K562 (cell line): ENCODE data around the gene ROBO1. TPM values are rescaled to one million over a fixed set of nuclear protein-coding genes. Genes with fewer than 3 reads are reported as not detected.

ENCODE experiments used
- ATAC-seq: fragments of 200-7000 bp; cut with Tn5 transposase; 3 replicates; pipeline ENCODE4 v1.9.1; 2020; ENCODE audit warnings: moderate library complexity
- BruUV-seq: library from RNA; stranded (reverse); fragments of 400-500 nt; replicated peaks from 2 replicates; lab custom pipeline; 2021; lab: Mats Ljungman, UMichigan
- CTCF ChIA-PET: fragments of 300-600 bp; formaldehyde crosslinking; extraction: SDS; loops from one replicate; lab custom pipeline; 2021; ENCODE audit warnings: low intra/inter-chr PET ratio; lab: Yijun Ruan, JAX
- POLR2A ChIA-PET: fragments of 300-600, 350-650 bp; sonication (Branson Sonifier 250); formaldehyde crosslinking; extraction: SDS; loops from one replicate; lab custom pipeline; 2021; ENCODE audit warnings: antibody characterized with exemption, inconsistent platforms; lab: Yijun Ruan, JAX
- DNase-seq, 4 experiments: peaks; one replicate each; pipeline versions ENCODE4 v3.0.0 to v3.0.0-alpha.2; 2011 to 2018; ENCODE audit warnings: low spot score in 3 of 4, mixed read lengths in 3 of 4; ENCODE audit errors: extremely low read depth in 1 of 4
- FAIRE-seq: peaks from 2 replicates; lab custom pipeline; 2011; peaks lifted over from hg19 to GRCh38; lab: Jason Lieb, UNC
- H2AFZ ChIP-seq: 2 replicates; pipeline ENCODE4 v1.6.0; 2011; ENCODE audit warnings: low read depth, low read length, control low read depth, inconsistent platforms
- H3K27ac ChIP-seq: fragments of 200-600 bp; 3 replicates; pipeline ENCODE4 v1.8.0; 2011; ENCODE audit warnings: low read depth, mild to moderate bottlenecking, control low read depth, inconsistent platforms, low read length, moderate library complexity, mixed read lengths; ENCODE audit errors: extremely low read depth
- H3K27me3 ChIP-seq, 2 experiments: fragments of 300-600 bp in 1 of 2; 2 replicates in 1 of 2; 3 replicates in 1 of 2; pipeline versions ENCODE4 v1.6.0 to v1.8.0; 2011; ENCODE audit warnings: inconsistent platforms in 2 of 2, low read length in 2 of 2, mild to moderate bottlenecking in 1 of 2, mixed read lengths in 1 of 2, moderate library complexity in 1 of 2; ENCODE audit not compliant: control insufficient read depth in 2 of 2, insufficient read depth in 2 of 2
- H3K36me3 ChIP-seq: fragments of 300-600 bp; 3 replicates; pipeline ENCODE4 v1.8.0; 2011; ENCODE audit warnings: mild to moderate bottlenecking, low read length, inconsistent platforms; ENCODE audit not compliant: control insufficient read depth, insufficient read depth
- H3K4me1 ChIP-seq, 2 experiments: fragments of 200-600 bp in 1 of 2; replicated peaks in 1 of 2; 2 replicates in 1 of 2; 3 replicates in 1 of 2; pipeline versions ENCODE4 v1.5.1 to v1.8.0; 2011; ENCODE audit warnings: inconsistent platforms in 2 of 2, low read length in 2 of 2, mild to moderate bottlenecking in 1 of 2, mixed read lengths in 1 of 2, moderate library complexity in 1 of 2; ENCODE audit not compliant: control insufficient read depth in 2 of 2, insufficient read depth in 2 of 2
- H3K4me2 ChIP-seq: 2 replicates; pipeline ENCODE4 v1.6.1; 2011; ENCODE audit warnings: low read length, control low read depth, inconsistent platforms, mixed read lengths; ENCODE audit not compliant: insufficient read depth
- H3K4me3 ChIP-seq: fragments of 200-600 bp; sonication (generic), shearing (Covaris generic); 2 replicates; pipeline ENCODE4 v1.5.1; 2016; ENCODE audit warnings: control low read depth, inconsistent platforms
- H3K79me2 ChIP-seq: fragments of 200-600 bp; 3 replicates; pipeline ENCODE4 v1.8.0; 2011; ENCODE audit warnings: low read length, inconsistent platforms; ENCODE audit not compliant: control insufficient read depth, insufficient read depth
- H3K9ac ChIP-seq, 2 experiments: 2 replicates each; pipeline versions ENCODE4 v1.6.0 to v1.6.1; 2011; ENCODE audit warnings: low read depth in 2 of 2, low read length in 2 of 2, control low read depth in 1 of 2, inconsistent platforms in 1 of 2, mild to moderate bottlenecking in 1 of 2, mixed read lengths in 1 of 2; ENCODE audit not compliant: insufficient read depth in 1 of 2
- H3K9me1 ChIP-seq: one replicate; pipeline ENCODE4 v1.6.0; 2011; ENCODE audit warnings: inconsistent platforms, mild to moderate bottlenecking, low read length, moderate library complexity; ENCODE audit not compliant: control insufficient read depth, insufficient read depth
- H3K9me3 ChIP-seq: replicated peaks from 2 replicates; pipeline ENCODE4 v1.5.1; 2011; ENCODE audit warnings: low read depth, low read length, inconsistent platforms; ENCODE audit not compliant: control insufficient read depth, insufficient read depth
- H4K20me1 ChIP-seq: replicated peaks from 2 replicates; pipeline ENCODE4 v1.6.1; 2011; ENCODE audit warnings: low read length, inconsistent platforms, mixed read lengths; ENCODE audit not compliant: control insufficient read depth, insufficient read depth
- CCNT2 ChIP-seq: IDR thresholded peaks from 2 replicates; pipeline ENCODE4 v1.6.1; 2011; ENCODE audit warnings: borderline replicate concordance, low read depth, mild to moderate bottlenecking, moderate library complexity, mixed read lengths, low read length; ENCODE audit not compliant: insufficient read length; ENCODE audit errors: extremely low read depth
- GATAD2A ChIP-seq: fragments of 450-650 bp; IDR thresholded peaks from 2 replicates; pipeline ENCODE4 v1.6.1; 2017
- MCM3 ChIP-seq: fragments of 450-650 bp; IDR thresholded peaks from 2 replicates; pipeline ENCODE4 v1.6.1; 2016
- POLR2AphosphoS5 ChIP-seq: IDR thresholded peaks from 2 replicates; pipeline ENCODE4 v1.6.1; 2011; ENCODE audit warnings: mild to moderate bottlenecking, low read depth, low read length, moderate library complexity; ENCODE audit not compliant: control insufficient read depth, insufficient read depth
- PTTG1 ChIP-seq: fragments of 450-650 bp; IDR thresholded peaks from 2 replicates; pipeline ENCODE4 v1.6.1; 2016; ENCODE audit warnings: low read depth, mild to moderate bottlenecking, missing genetic modification characterization, missing compliant biosample characterization
- SUPT5H ChIP-seq: fragments of 450-650 bp; IDR thresholded peaks from 2 replicates; pipeline ENCODE4 v1.6.1; 2016
- TBP ChIP-seq: optimal IDR thresholded peaks from 2 replicates; pipeline ENCODE3; 2011; ENCODE audit warnings: low read depth, low read length, improper control_type of control experiment
- ZBTB49 ChIP-seq: sonication (generic); formaldehyde crosslinking; IDR thresholded peaks from 2 replicates; pipeline ENCODE4 v1.8.0; 2022; ENCODE audit warnings: missing genetic modification reagents, mild to moderate bottlenecking, borderline replicate concordance
- ZMIZ1 ChIP-seq, 2 experiments: fragments of 150-350 bp in 1 of 2; IDR thresholded peaks; 2 replicates each; pipeline ENCODE4 v1.6.1; 2012 to 2016; ENCODE audit warnings: low read depth in 2 of 2, low read length in 2 of 2, mild to moderate bottlenecking in 1 of 2, moderate library complexity in 1 of 2
- WGBS: fragments of 100-300 bp; shearing (Covaris generic); methylation state at CpG from one replicate; pipeline ENCODE4 v1.1.6; 2016; ENCODE audit warnings: low coverage, mixed read lengths; ENCODE audit not compliant: insufficient coverage; ENCODE audit errors: missing lambda C conversion rate; 5-methylcytosine and 5-hydroxymethylcytosine counted together
- in situ Hi-C: fragments of 300-500 bp; cut with MboI; formaldehyde crosslinking; loops from 4 replicates; pipeline ENCODE4 v1.15.0; 2018; ENCODE audit warnings: inconsistent platforms, mixed read lengths
- intact Hi-C: fragments of 100-400 bp; cut with micrococcal nuclease; formaldehyde crosslinking; loops from 2 replicates; pipeline ENCODE4 v1.14.2; 2022
- polyA plus RNA-seq, 8 experiments: library from polyadenylated mRNA; depleted of rRNA in 4 of 8; stranded (reverse) in 5 of 8; unstranded in 3 of 8; fragments of >200 nt; fragmentation: Nextera tagmentation in 2 of 8; fragmentation: Illumina TruSeq in 1 of 8; extraction: Ambion mirVana in 2 of 8; extraction: Trizol in 1 of 8; gene quantifications; 2 replicates each; pipeline versions ENCODE4 v1.2.1 to v1.2.3, GENCODE V29; 2011 to 2014; ENCODE audit warnings: inconsistent platforms in 1 of 8, missing spikeins in 1 of 8
- total RNA-seq, 7 experiments: library from RNA; depleted of rRNA in 6 of 7; stranded (reverse); fragments of >200 nt in 6 of 7; fragmentation: Illumina TruSeq in 2 of 7; extraction: Trizol in 2 of 7; gene quantifications; 2 replicates each; pipeline versions ENCODE4 v1.2.1 to v1.2.3, GENCODE V29; 2011 to 2021; ENCODE audit warnings: low replicate concordance in 1 of 7

The ROBO1 gene
- total and polyA plus RNA-seq, 9 of the 15 experiments (the other 6 are each of a cell fraction or from before 2014, with no cell fraction given), result 0.01 to 0.53 (median 0.17) TPM; not detected in 5

DNA sequence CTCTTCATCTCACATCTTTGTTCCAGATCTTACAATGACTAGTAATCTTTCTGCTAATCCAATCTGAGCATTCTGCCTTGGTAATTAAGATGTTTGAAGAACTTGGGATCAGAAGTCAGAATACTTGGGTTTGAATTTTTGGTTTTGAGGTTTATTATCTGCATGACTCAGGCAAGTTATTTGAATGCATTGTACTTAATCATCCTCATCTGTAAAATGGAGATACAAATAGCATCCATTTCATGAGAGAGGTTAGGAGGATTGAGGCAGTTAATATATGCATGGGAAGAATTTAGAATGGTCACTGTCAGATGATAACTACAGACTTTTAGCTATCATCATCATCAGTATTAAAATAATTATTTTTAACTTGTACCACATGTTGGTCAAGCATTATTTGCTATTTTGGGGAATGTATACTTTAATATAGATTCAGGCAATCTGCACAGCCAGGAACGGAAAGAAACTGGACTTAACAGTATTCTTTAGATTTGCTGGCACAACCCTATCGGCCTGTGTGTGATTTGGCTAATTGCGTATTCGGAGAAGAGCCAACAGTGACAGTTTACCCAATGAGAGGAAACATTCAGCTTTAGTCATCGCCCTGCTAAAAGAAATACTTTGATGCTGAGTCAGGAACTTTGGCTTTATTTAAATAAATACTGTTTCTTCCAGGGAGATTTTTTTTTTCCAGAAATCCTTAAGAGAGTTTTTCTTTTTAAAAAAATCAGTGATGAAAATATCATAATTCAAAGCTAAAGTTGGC lies 600.0 kb downstream of the ROBO1 start (continued):
- no peak for TF ChIP-seq ZBTB49 (CRISPR knock-in tag)

DNA sequence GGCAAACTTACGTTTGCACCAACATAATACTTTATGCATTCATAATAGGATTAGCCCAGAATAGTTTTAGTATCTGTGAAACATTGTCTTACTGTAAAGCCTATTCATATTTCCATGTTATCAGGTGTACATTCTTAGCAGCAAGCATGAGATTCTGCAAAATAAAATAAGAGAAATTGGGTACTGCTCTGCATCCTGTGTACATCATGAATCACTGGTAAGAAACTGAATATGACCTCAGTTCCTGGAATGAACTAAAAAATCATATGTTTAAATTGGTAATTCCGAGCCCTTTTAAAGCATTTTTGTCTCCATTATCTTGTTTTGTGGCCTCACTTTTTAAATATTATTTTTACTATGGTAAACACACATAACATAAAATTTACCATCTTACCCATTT lies 605.1 kb downstream of the ROBO1 start:
- 0% methylated on average over 2 of the region's 2 CpGs for WGBS
- H3K4me3 ChIP-seq, result no peak overlapping the region
- H4K20me1 ChIP-seq, result no peaks in the 10 kb centered on the region
- no peaks in the 10 kb centered on the region for H3K9me3 ChIP-seq
- no peak overlapping the region for H3K4me2 ChIP-seq
- no peak overlapping the region for H3K9ac ChIP-seq
- TF ChIP-seq PTTG1 (tag) (no peak), ZMIZ1 (IDR thresholded peaks at IDR 0.05; ENCODE audit: low read depth in 2 of 2, low read length in 2 of 2) (no peak), CCNT2 (no peak), TBP (no peak), GATAD2A (no peak), MCM3 (no peak), SUPT5H (no peak), POLR2AphosphoS5 (no peak)
- H3K27ac ChIP-seq, result no peak overlapping the region
- no peaks in the 10 kb centered on the region for H3K4me1 ChIP-seq
- no peaks in the 10 kb centered on the region for H3K79me2 ChIP-seq
- ATAC-seq (no peak), DNase-seq (no peak), FAIRE-seq (no peak)
- no peaks in the 10 kb centered on the region for H3K9me1 ChIP-seq
- no peaks in the 10 kb centered on the region for H3K27me3 ChIP-seq
- intact Hi-C loops (no loop called here), in situ Hi-C loops (no loop called here)
- ChIA-PET POLR2A (no interaction called here), CTCF (no interaction called here)
- BruUV-seq, result no TSS peak
- H3K36me3 ChIP-seq, result no peaks in the 10 kb centered on the region
- no peak overlapping the region for H2AFZ ChIP-seq
